HG03060 (cell line): ENCODE data around the gene MYRIP.
"Not testable (repeated sequence)": the region's sequence is repeated elsewhere in the genome, so short reads cannot be mapped to it uniquely, and the experiment has no call there.

Experiments used
- ATAC-seq: cut with Tn5 transposase; IDR thresholded peaks from one replicate; pipeline ENCODE4 v1.9.1; 2021; ENCODE audit warnings: low read depth, moderate number of reproducible peaks; ENCODE audit not compliant: unreplicated experiment

The MYRIP gene

GRCh38 chr3:39805650-39806049 lies 3.8 kb upstream of the MYRIP start:
- ATAC-seq, result no peak

GRCh38 chr3:39806820-39807219 lies 2.6 kb upstream of the MYRIP start:
- no peak for ATAC-seq

DNA sequence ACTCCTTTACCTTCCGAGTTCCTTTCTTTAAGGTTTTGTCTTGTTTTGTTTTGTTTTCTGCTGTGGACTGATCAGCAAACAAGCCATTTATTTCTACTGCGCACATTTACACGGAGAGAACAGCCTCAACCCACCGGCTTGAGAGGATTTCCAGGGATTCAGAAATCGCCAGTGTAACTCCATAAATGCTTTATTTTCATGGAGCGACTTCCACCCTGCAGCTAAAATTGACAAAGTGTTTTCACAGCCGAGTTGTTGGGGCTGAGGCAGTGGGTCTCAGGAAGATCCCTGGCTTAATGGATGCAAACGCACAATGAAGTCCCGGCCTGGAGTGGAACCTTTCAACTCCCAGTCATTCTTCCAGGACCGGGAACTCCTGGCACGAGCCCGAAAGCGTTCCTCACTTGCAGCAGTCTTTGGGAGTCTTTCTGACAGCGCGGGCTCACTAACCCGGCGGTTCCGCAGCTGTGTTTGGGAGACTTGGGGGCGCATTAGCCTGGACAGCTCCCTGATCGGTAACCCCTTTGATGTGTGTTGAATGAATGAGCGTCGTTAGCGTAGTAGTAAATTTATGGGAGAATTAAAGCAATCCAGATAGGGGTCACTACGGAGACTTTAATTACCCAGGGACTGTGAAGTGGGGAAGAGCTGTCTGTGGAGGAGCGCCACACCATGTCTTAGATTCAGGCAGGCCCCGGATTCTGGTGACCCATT lies 785 bp upstream of the MYRIP start:
- no peak for ATAC-seq

DNA sequence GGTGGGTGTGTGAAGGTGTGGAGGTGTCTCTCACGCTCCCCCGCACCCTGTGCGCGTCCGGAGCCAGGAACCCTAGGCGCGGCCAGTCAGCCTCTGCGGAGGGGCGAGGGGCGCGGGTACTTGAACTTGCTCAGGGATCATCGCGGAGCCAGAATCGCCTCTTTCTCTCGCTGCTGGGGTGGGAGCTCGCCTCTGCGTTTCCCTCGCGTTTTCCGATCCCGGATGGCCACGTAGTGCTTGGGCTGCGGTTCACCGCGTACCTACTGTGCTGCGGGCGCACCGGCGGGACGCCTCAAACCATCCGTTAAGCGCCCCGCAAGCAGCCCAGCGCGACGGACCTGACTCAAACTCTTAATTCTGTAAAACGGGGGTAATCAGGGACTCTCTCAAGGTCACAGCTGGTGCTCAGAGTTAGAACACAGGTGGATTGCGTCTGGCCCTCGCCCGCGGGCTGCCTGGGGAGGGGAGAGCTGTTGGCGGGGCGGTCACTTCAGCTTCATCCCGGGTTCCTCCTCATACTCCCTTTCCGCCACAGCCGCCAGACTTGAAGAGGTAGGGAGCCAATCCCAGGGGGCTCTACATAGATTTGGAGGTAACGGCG lies 686 bp downstream of the MYRIP start:
- ATAC-seq, result no peak

DNA sequence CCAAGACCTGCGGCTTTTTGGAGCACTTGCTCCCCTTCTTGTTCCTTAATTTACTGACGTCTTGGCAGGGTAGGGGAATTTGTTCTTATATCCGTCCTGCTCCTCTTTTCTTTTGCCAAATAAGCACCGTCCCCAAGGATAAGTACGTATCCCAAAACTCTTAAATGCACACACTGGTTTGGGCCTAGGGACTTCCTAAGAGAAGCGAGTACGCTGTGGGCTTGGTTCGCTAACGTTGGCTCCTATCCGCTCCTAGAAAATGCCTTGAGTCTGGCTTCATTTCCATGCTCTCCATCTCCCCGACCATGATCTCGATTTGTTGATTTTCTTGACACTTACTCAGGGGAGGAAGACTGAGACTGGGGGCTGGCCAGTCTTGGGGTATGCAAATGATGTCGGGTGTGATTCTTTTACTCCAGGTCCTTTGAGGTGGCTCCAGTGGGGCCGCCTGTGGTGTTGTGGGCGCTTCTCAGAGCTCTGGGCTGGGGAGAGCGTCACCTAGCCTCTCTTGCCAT lies 1.3 kb downstream of the MYRIP start:
- no peak for ATAC-seq

- no peak for ATAC-seq
These were observed 2.2 kb downstream of the MYRIP start for GRCh38 chr3:39811561-39811960.

GRCh38 chr3:39812537-39812936 lies 3.1 kb downstream of the MYRIP start:
- no peak for ATAC-seq

DNA sequence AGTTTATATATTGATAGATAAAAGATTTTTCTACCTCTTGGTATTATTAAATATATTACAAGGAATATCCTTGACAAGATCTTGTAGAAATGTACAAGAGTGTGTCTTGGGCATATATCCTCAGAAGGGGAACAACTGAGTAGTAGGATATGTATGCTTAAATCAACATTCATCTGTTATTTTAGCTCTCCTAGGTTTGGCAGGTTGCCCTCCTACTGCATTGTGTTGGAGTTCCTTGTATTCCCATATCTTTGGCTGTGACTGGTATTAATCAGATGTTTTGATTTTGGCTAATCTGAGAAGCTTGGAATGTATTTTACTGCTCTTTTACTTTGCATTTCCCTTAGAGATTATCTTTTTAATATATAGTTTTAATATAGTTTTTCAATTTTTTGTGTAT lies 4.6 kb downstream of the MYRIP start:
- no peak for ATAC-seq

DNA sequence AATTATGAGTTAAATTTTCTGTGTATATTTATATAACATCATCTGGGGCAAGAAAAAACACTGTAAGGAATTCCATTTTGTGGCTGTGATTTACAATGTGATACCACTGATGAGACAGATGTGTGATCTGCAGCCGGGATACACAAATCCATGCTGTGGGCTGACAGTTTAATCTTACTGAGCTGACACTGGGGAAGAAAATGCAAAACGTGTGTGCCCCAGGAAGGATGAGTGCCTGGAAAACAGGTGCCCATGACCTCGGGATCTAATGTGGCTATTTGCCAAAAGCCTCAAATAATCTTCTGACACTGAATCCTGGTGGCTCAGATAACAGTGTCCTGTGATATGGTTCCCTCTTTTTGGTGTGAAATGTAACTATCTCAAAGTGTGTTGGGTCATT lies 10.5 kb downstream of the MYRIP start:
- no peak for ATAC-seq

GRCh38 chr3:39833764-39834163 lies 24.4 kb downstream of the MYRIP start:
- not testable (repeated sequence) for ATAC-seq

DNA sequence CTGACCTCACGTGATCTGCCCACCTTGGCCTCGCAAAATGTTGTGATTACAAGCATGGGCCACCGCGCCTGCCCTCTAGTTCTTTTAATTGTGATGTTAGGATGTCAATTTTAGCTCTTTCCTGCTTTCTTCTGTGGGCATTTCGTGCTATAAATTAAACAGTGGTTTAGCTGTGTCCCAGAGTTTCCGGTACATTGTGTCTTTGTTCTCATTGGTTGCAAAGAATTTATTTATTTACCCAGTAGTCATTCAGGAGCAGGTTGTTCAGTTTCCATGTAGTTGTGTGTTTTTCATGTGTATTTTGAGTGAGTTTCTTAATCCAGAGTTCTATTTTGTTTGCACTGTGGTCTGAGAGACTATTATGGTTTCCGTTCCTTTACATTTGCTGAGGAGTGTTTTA lies 30.1 kb downstream of the MYRIP start:
- ATAC-seq, result no peak

- ATAC-seq, result no peak
These were observed 34.0 kb downstream of the MYRIP start for GRCh38 chr3:39843440-39843839.

GRCh38 chr3:39848365-39848764 lies 39.0 kb downstream of the MYRIP start:
- ATAC-seq, result no peak

DNA sequence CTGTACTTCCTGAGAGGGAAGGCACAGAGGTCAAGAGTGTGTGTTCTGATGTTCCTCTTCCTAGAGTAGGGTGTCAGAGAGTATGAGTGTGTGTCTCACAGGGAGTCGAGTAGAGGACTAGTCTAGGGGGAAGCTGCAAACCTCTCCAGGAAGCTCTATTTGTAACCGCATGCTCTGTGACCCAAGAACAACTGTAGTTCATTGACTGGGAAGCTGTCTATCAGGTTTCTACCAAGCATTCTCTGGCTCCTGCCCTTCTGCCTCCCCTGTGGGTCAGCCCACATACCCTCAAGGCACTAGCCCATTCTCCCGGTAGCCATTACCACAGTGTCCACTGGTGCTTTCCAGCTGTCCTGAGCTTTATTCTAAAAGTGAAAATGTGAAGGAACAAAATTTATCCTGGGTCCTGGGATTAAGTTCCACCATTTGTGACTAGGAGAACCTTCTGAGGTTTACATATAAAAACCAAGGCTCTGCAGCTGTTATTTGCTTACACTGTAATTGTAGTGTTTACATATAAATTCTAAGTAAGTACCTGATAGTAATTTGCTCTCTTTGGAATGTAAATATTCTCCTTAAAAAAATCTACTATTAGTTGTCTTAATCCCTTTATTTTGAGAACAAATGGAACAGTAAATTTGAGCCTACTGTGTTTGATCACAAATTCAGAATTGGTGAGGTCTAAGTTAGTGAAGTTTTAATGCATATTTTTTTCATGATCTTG lies 40.7 kb downstream of the MYRIP start:
- ATAC-seq, result no peak

GRCh38 chr3:39850716-39851032 lies 41.3 kb downstream of the MYRIP start:
- no peak for ATAC-seq

DNA sequence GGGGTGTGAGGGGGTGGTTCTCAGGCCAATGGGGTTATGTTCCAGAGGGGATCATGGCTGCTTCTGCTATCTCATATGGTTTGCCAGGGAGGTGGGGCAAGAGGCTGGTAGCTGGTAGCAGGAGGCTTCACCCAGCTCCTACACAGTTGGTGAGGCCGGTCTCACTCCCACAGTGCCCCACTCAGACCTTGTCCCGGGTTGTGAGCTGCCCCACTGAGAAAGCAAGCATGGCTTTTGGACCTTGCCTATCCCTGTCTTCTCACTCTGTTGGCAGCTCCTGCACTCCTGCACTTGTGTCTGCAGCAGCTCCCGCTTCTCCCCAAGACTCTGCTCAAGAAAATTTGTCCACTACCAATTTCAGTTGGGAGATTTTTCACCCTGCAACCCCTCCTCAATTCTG lies 46.1 kb downstream of the MYRIP start:
- ATAC-seq, result no peak

GRCh38 chr3:39869890-39870289 lies 60.5 kb downstream of the MYRIP start:
- no peak for ATAC-seq

GRCh38 chr3:39870706-39871105 lies 61.3 kb downstream of the MYRIP start:
- ATAC-seq, result no peak

DNA sequence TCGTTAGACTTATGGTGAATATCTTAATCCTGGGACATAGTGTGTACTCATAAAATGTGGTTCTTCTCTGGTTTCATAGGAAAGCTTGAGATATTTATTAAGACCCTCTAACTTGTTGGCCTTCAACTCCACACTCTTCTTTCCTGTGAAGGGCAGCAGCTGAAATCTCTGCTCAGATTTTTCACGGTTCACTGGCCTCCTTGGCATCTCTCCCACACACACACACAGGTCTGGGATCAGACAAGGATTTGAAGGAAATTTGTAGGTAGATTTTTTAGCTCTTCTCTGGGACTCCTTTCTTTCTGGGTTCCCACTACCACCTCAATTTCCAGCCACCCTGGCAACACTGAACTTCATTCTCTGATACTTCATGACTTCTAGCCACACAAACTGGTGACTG lies 70.2 kb downstream of the MYRIP start:
- ATAC-seq, result no peak

DNA sequence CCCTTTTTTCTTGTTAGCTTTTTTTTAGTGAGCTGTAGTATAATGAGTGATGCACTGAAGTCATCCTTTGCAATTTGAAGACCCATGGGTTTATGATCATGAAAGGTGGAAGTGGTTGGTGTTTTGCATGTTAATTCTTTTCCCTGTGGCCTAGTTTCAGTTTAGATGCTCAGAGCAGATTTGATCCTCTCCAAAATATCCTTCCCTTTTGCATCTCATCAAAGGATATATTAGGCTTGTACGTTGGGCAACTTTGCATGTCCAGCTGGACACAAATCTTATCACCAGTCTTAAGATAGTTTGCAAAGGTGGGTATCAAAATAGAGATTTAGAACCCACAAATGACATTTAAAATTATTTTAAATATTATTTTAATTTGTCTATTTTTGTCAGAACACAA lies 72.7 kb downstream of the MYRIP start:
- no peak for ATAC-seq

- ATAC-seq, result no peak
These were observed 82.7 kb downstream of the MYRIP start for GRCh38 chr3:39892068-39892467.

GRCh38 chr3:39896184-39896583 lies 86.8 kb downstream of the MYRIP start:
- no peak for ATAC-seq
